Measurements from ENCODE around the gene SLC15A3. TPM values are rescaled to one million over a fixed set of nuclear protein-coding genes. Genes with fewer than 3 reads are reported as not detected.

Gene SLC15A3
- total RNA-seq, 2 donors from 2014 or later, result 3.3 to 19.4 TPM

- intact Hi-C loops (cut with DNase I), result no loop called here
- TF ChIP-seq POLR2A (IDR thresholded peaks at IDR 0.05) (no peak), POLR2AphosphoS5 (IDR thresholded peaks at IDR 0.05) (no peak), CTCF (IDR thresholded peaks at IDR 0.05) (no peak)
- Histone ChIP-seq H3K27me3 (replicated peaks; ENCODE audit: insufficient read depth) (no peaks in the 10 kb centered on the region), H3K36me3 (no peaks in the 10 kb centered on the region), H3K27ac (no peak overlapping the region), H3K4me1 (replicated peaks) (no peaks in the 10 kb centered on the region), H3K9me3 (no peaks in the 10 kb centered on the region), H3K4me3 (no peak overlapping the region)
- WGBS, result 67% methylated on average over 2 of the region's 2 CpGs
- DNase-seq (ENCODE audit: low spot score), result no peak
Observed at GRCh38 chr11:60988658-60989057, 36.7 kb upstream of the SLC15A3 start.

- 84% methylated on average over 9 of the region's 9 CpGs for WGBS
- no peak overlapping the region for H3K27ac ChIP-seq
- H3K27me3 ChIP-seq (replicated peaks; ENCODE audit: insufficient read depth), result no peaks in the 10 kb centered on the region
- intact Hi-C loops (cut with DNase I), result no loop called here
- H3K9me3 ChIP-seq, result no peaks in the 10 kb centered on the region
- H3K4me1 ChIP-seq (replicated peaks), result no peaks in the 10 kb centered on the region
- DNase-seq (ENCODE audit: low spot score), result no peak
- TF ChIP-seq POLR2AphosphoS5 (IDR thresholded peaks at IDR 0.05) (no peak), CTCF (IDR thresholded peaks at IDR 0.05) (no peak), POLR2A (IDR thresholded peaks at IDR 0.05) (no peak)
- no peaks in the 10 kb centered on the region for H3K36me3 ChIP-seq
- no peak overlapping the region for H3K4me3 ChIP-seq
Observed at GRCh38 chr11:60987577-60988277, 35.8 kb upstream of the SLC15A3 start.

- 71% methylated on average over 17 of the region's 17 CpGs for WGBS
- DNase-seq (ENCODE audit: low spot score), result no peak
- intact Hi-C loops (cut with DNase I), result no loop called here
Observed at GRCh38 chr11:60985991-60986915, 34.3 kb upstream of the SLC15A3 start.

GRCh38 chr11:60985501-60985900 is 33.5 kb upstream of the SLC15A3 start:
- H3K27ac ChIP-seq, result no peak overlapping the region
- H3K27me3 ChIP-seq (replicated peaks; ENCODE audit: insufficient read depth), result no peaks in the 10 kb centered on the region
- no peak for DNase-seq (ENCODE audit: low spot score)
- H3K4me1 ChIP-seq (replicated peaks), result no peaks in the 10 kb centered on the region
- 69% methylated on average over 2 of the region's 2 CpGs for WGBS
- TF ChIP-seq POLR2AphosphoS5 (IDR thresholded peaks at IDR 0.05), result no peak
- TF ChIP-seq POLR2A (IDR thresholded peaks at IDR 0.05), result no peak
- TF ChIP-seq CTCF (IDR thresholded peaks at IDR 0.05), result no peak
- intact Hi-C loops (cut with DNase I), result no loop called here
- no peaks in the 10 kb centered on the region for H3K36me3 ChIP-seq
- no peaks in the 10 kb centered on the region for H3K9me3 ChIP-seq
- no peak overlapping the region for H3K4me3 ChIP-seq

More at GRCh38 chr11:60985991-60986915, 34.3 kb upstream of the SLC15A3 start:
- TF ChIP-seq POLR2A (IDR thresholded peaks at IDR 0.05) (no peak), POLR2AphosphoS5 (IDR thresholded peaks at IDR 0.05) (no peak), CTCF (IDR thresholded peaks at IDR 0.05) (no peak)
- H3K36me3 ChIP-seq, result no peaks in the 10 kb centered on the region
- no peaks in the 10 kb centered on the region for H3K27me3 ChIP-seq (replicated peaks; ENCODE audit: insufficient read depth)
- no peak overlapping the region for H3K4me3 ChIP-seq
- H3K27ac ChIP-seq, result no peak overlapping the region
- no peaks in the 10 kb centered on the region for H3K4me1 ChIP-seq (replicated peaks)
- no peaks in the 10 kb centered on the region for H3K9me3 ChIP-seq

Data from prostate gland (tissue), 2 donors.